ENCODE data around the gene RAD9A. TPM values are rescaled to one million over a fixed set of nuclear protein-coding genes. Genes with fewer than 3 reads are reported as not detected.

The RAD9A gene
- total RNA-seq, 1 experiment from 2014 or later, result 20.9 TPM

DNA sequence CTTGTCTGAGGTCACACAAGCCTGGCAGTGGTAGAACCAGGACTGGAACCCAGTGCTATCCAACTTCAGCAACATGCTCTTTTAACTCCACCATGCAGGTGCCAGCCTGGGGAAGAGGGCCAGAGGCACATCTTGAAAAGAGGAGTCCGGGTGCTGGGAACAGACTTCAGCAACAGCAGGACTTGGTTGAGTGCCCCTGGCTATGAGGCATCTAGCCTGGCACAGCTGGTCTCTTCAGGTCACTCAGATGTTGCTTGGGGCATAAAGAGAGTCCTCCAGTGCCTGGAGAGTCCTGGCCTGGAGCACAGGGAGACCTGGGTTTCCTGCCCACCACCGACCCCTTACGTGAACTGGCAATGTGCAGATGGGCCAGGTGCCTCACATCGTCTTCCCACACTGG, 13.2 kb upstream of the RAD9A start:
- H3K4me1 Mint-ChIP-seq, result peaks cover 40 to 48% of the 10 kb centered on the region in 2 experiments
- H3K4me1 ChIP-seq (ENCODE audit: insufficient read depth, low read length), result no peaks in the 10 kb centered on the region
- H3K27ac Mint-ChIP-seq, result no peak overlapping the region; a peak in 1 of 7 replicates
- H3K14ac ChIP-seq (ENCODE audit: insufficient read depth, low read length), result no peak overlapping the region
- no peak overlapping the region for H3K23ac ChIP-seq (ENCODE audit: insufficient read length, low read depth, low read length)
- no peak overlapping the region for H2BK12ac ChIP-seq (ENCODE audit: insufficient read length, low read depth, low read length)
- no peaks in the 10 kb centered on the region for H3K79me1 ChIP-seq (ENCODE audit: insufficient read depth, low read depth, low read length, poor library complexity, severe bottlenecking)
- no peak overlapping the region for H3T11ph ChIP-seq (ENCODE audit: low read length)
- no peak overlapping the region for H2AFZ ChIP-seq (ENCODE audit: low read length)
- peaks cover 68% of the 10 kb centered on the region for H3K27me3 Mint-ChIP-seq (ENCODE audit: low read depth)
- H3K9me3 Mint-ChIP-seq, result no peaks in the 10 kb centered on the region; a peak in 2 of 5 replicates
- no peak overlapping the region for H2BK120ac ChIP-seq (ENCODE audit: low read depth, low read length, poor library complexity, severe bottlenecking)
- peaks cover 19% of the 10 kb centered on the region for H3K23me2 ChIP-seq (ENCODE audit: insufficient read length, low read depth, low read length, poor library complexity, severe bottlenecking)
- no peak overlapping the region for H3K27ac ChIP-seq (ENCODE audit: insufficient read length, low read depth, low read length)
- no peaks in the 10 kb centered on the region for H4K20me1 ChIP-seq (ENCODE audit: control insufficient read depth, insufficient read depth, insufficient read length)
- H3K36me3 Mint-ChIP-seq (ENCODE audit: insufficient read depth in 1 of 3, low read depth in 3 of 3), result no peaks in the 10 kb centered on the region
- H2BK5ac ChIP-seq (ENCODE audit: insufficient read length, low read length), result no peak overlapping the region
- no peak overlapping the region for H2BK15ac ChIP-seq (ENCODE audit: low read depth, low read length)
- no peak overlapping the region for H2BK20ac ChIP-seq (ENCODE audit: low read depth, low read length, poor library complexity, severe bottlenecking)
- no peak overlapping the region for H3K9ac ChIP-seq (ENCODE audit: extremely low read depth, insufficient read length, low read length)
- no peaks in the 10 kb centered on the region for H3K79me2 ChIP-seq (ENCODE audit: insufficient read depth, low read length)
- TF ChIP-seq, protein P1, sequence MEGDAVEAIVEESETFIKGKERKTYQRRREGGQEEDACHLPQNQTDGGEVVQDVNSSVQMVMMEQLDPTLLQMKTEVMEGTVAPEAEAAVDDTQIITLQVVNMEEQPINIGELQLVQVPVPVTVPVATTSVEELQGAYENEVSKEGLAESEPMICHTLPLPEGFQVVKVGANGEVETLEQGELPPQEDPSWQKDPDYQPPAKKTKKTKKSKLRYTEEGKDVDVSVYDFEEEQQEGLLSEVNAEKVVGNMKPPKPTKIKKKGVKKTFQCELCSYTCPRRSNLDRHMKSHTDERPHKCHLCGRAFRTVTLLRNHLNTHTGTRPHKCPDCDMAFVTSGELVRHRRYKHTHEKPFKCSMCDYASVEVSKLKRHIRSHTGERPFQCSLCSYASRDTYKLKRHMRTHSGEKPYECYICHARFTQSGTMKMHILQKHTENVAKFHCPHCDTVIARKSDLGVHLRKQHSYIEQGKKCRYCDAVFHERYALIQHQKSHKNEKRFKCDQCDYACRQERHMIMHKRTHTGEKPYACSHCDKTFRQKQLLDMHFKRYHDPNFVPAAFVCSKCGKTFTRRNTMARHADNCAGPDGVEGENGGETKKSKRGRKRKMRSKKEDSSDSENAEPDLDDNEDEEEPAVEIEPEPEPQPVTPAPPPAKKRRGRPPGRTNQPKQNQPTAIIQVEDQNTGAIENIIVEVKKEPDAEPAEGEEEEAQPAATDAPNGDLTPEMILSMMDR (conservative IDR thresholded peaks at IDR 0.05), result no peak
- no peak overlapping the region for H4K5ac ChIP-seq (ENCODE audit: insufficient read length, low read depth, low read length)
- no peak overlapping the region for H4K91ac ChIP-seq (ENCODE audit: insufficient read length, low read depth, low read length)
- no peak overlapping the region for H4K8ac ChIP-seq (replicated peaks; ENCODE audit: insufficient read length, low read depth, low read length)
- no peak overlapping the region for H3K18ac ChIP-seq (ENCODE audit: insufficient read length, low read depth, low read length)
- H3K56ac ChIP-seq (ENCODE audit: insufficient read length, low read depth, low read length), result no peak overlapping the region
- no peak overlapping the region for H2AK5ac ChIP-seq (ENCODE audit: insufficient read length, low read length)
- no CpG with 5 or more reads among the region's 4 CpGs for WGBS (ENCODE audit: extremely low coverage, insufficient read length, low lambda C conversion rate)
- no peak overlapping the region for H3K4me2 ChIP-seq (ENCODE audit: insufficient read depth, insufficient read length, low read length)
- H3K9me3 ChIP-seq (ENCODE audit: control insufficient read depth, low read depth, low read length), result no peaks in the 10 kb centered on the region
- H3K4ac ChIP-seq (ENCODE audit: low read depth, low read length), result no peak overlapping the region
- no peak for DNase-seq
- peaks cover 10% of the 10 kb centered on the region; the same call in 1 of the 2 replicates for H3K27me3 ChIP-seq (ENCODE audit: insufficient read depth, low read length)
- H3K4me3 Mint-ChIP-seq, result no peak overlapping the region; a peak in 1 of 5 replicates

Measured in H9 (cell line).